ENCODE results near the gene MORN3.

GRCh38 chr12:121705514-121705913 is 36.1 kb upstream of the MORN3 start:
- TF ChIP-seq CTCF (IDR thresholded peaks at IDR 0.05) (no peak), CREB1 (CRISPR knock-in tag; IDR thresholded peaks at IDR 0.05) (no peak), STAT6 (CRISPR knock-in tag; conservative IDR thresholded peaks at IDR 0.05; ENCODE audit: low read depth) (no peak), ARID4B (CRISPR knock-in tag; IDR thresholded peaks at IDR 0.05; ENCODE audit: borderline replicate concordance) (no peak), ATF2 (CRISPR knock-in tag; IDR thresholded peaks at IDR 0.05; ENCODE audit: borderline replicate concordance, low read depth) (no peak), TEAD4 (CRISPR knock-in tag; IDR thresholded peaks at IDR 0.05) (no peak), ZNF512 (CRISPR knock-in tag; IDR thresholded peaks at IDR 0.05; ENCODE audit: borderline replicate concordance) (no peak), CREM (CRISPR knock-in tag; IDR thresholded peaks at IDR 0.05) (no peak)

Data from WTC11 (cell line).